OCI-LY7 (cell line): ENCODE results near the gene MPPED1. TPM values are rescaled to one million over a fixed set of nuclear protein-coding genes. Genes with fewer than 3 reads are reported as not detected.

Source experiments
- BruUV-seq: library from RNA; stranded (reverse); fragments of 400-500 nt; replicated peaks from 2 replicates; lab custom pipeline; 2021; lab: Mats Ljungman, UMichigan
- CTCF ChIA-PET: fragments of 300-600 bp; sonication (Branson Sonifier 250); formaldehyde crosslinking; loops from one replicate; lab custom pipeline; 2022; ENCODE audit warnings: antibody characterized with exemption; ENCODE audit not compliant: unreplicated experiment; lab: Charles Lee
- POLR2A ChIA-PET: fragments of 300-600 bp; sonication (Branson Sonifier 250); formaldehyde crosslinking; loops from one replicate; lab custom pipeline; 2022; ENCODE audit warnings: antibody characterized with exemption; lab: Charles Lee
- DNase-seq: peaks from one replicate; pipeline ENCODE4 v3.0.0-alpha.2; 2015; ENCODE audit warnings: low spot score
- H2AFZ ChIP-seq: fragments of 200-600 bp; sonication (generic), shearing (Covaris generic); 2 replicates; pipeline ENCODE4 v1.6.1; 2014; ENCODE audit warnings: mild to moderate bottlenecking, antibody characterized with exemption, low read length, moderate library complexity
- H3K27ac ChIP-seq: fragments of 200-600 bp; sonication (generic); 2 replicates; pipeline ENCODE4 v1.5.1; 2014; ENCODE audit warnings: mixed run types, low read depth, mild to moderate bottlenecking, moderate library complexity, low read length, inconsistent platforms; ENCODE audit not compliant: poor library complexity, severe bottlenecking
- H3K36me3 ChIP-seq: fragments of 200-600 bp; sonication (generic); 2 replicates; pipeline ENCODE4 v1.6.1; 2014; ENCODE audit warnings: mild to moderate bottlenecking, antibody characterized with exemption, low read length, moderate library complexity, mixed read lengths; ENCODE audit not compliant: insufficient read depth
- H3K4me1 ChIP-seq: fragments of 200-600 bp; sonication (generic); 2 replicates; pipeline ENCODE4 v1.5.1; 2014; ENCODE audit warnings: mild to moderate bottlenecking, low read length; ENCODE audit not compliant: insufficient read depth, poor library complexity, severe bottlenecking
- H3K4me2 ChIP-seq: fragments of 200-600 bp; sonication (generic); 2 replicates; pipeline ENCODE4 v1.6.1; 2014; ENCODE audit warnings: mild to moderate bottlenecking, low read length
- H3K4me3 ChIP-seq: fragments of 200-600 bp; sonication (generic); 2 replicates; pipeline ENCODE4 v1.5.1; 2014; ENCODE audit warnings: mild to moderate bottlenecking, low read depth, low read length; ENCODE audit not compliant: poor library complexity, severe bottlenecking
- H3K79me2 ChIP-seq: fragments of 200-600 bp; sonication (generic); 2 replicates; pipeline ENCODE4 v1.6.1; 2016; ENCODE audit warnings: low read depth, mild to moderate bottlenecking, low read length, moderate library complexity, mixed read lengths; ENCODE audit not compliant: insufficient read depth
- H3K9me2 ChIP-seq: fragments of 200-600 bp; sonication (generic); 2 replicates; pipeline ENCODE4 v1.6.1; 2016; ENCODE audit warnings: mild to moderate bottlenecking, low read length, mixed read lengths; ENCODE audit not compliant: insufficient read depth
- H3K9me3 ChIP-seq: fragments of 200-600 bp; sonication (generic); 2 replicates; pipeline ENCODE4 v1.6.1; 2014; ENCODE audit warnings: mild to moderate bottlenecking, mixed run types, low read length, mixed read lengths
- H4K20me1 ChIP-seq: fragments of 200-600 bp; sonication (generic); 2 replicates; pipeline ENCODE4 v1.6.1; 2014; ENCODE audit warnings: mild to moderate bottlenecking, antibody characterized with exemption, low read length, moderate library complexity, mixed read lengths; ENCODE audit not compliant: insufficient read depth
- CTCF ChIP-seq: fragments of 200-600 bp; sonication (generic); conservative IDR thresholded peaks from 2 replicates; pipeline ENCODE4 v1.5.1; 2014; ENCODE audit warnings: mild to moderate bottlenecking, antibody characterized with exemption, low read length, moderate library complexity, mixed read lengths
- EZH2phosphoT487 ChIP-seq: fragments of 200-600 bp; sonication (generic); IDR thresholded peaks from 2 replicates; pipeline ENCODE4 v1.6.1; 2018; ENCODE audit warnings: low read depth, borderline replicate concordance, mild to moderate bottlenecking, mixed run types, antibody characterized with exemption, low read length, moderate library complexity, mixed read lengths
- intact Hi-C: fragments of 100-400 bp; cut with micrococcal nuclease; formaldehyde crosslinking; loops from one replicate; pipeline ENCODE4 v1.10.0; 2022; ENCODE audit not compliant: unreplicated experiment
- total RNA-seq, 2 experiments: library from RNA; depleted of rRNA in 1 of 2; stranded (reverse); fragments of >200 nt in 1 of 2; shearing (Covaris generic) in 1 of 2; gene quantifications; 2 replicates each; pipeline ENCODE4 v1.2.3, GENCODE V29; 2014 to 2022

MPPED1 gene
- total RNA-seq, 2 experiments from 2014 or later = not detected

- Histone ChIP-seq H3K4me2 (no peak overlapping the region), H3K36me3 (no peaks in the 10 kb centered on the region), H3K79me2 (no peaks in the 10 kb centered on the region), H3K27ac (no peak overlapping the region), H3K9me3 (no peaks in the 10 kb centered on the region), H2AFZ (no peak overlapping the region), H3K9me2 (no peaks in the 10 kb centered on the region), H3K4me1 (no peaks in the 10 kb centered on the region), H3K4me3 (no peak overlapping the region), H4K20me1 (no peaks in the 10 kb centered on the region)
- BruUV-seq = no TSS peak
- no peak for TF ChIP-seq CTCF
- no peak for TF ChIP-seq EZH2phosphoT487
- CTCF ChIA-PET = no interaction called here
- intact Hi-C loops = no loop called here
- DNase-seq = no peak
- POLR2A ChIA-PET = no interaction called here
Measured at GRCh38 chr22:43498856-43499253, 87.0 kb downstream of the MPPED1 start.

- no TSS peak for BruUV-seq
- ChIA-PET POLR2A (no interaction called here), CTCF (no interaction called here)
- intact Hi-C loops = no loop called here
- TF ChIP-seq EZH2phosphoT487 (no peak), CTCF (no peak)
- Histone ChIP-seq H3K79me2 (no peaks in the 10 kb centered on the region), H3K4me2 (no peak overlapping the region), H3K36me3 (no peaks in the 10 kb centered on the region), H3K27ac (no peak overlapping the region), H4K20me1 (no peaks in the 10 kb centered on the region), H3K4me1 (no peaks in the 10 kb centered on the region), H3K9me3 (no peaks in the 10 kb centered on the region), H3K4me3 (no peak overlapping the region), H3K9me2 (no peaks in the 10 kb centered on the region), H2AFZ (no peak overlapping the region)
- DNase-seq = no peak
Measured at GRCh38 chr22:43500792-43501785, 89.3 kb downstream of the MPPED1 start.

- Histone ChIP-seq H3K4me1 (no peaks in the 10 kb centered on the region), H3K27ac (no peak overlapping the region), H3K4me3 (no peak overlapping the region), H3K36me3 (no peaks in the 10 kb centered on the region), H4K20me1 (no peaks in the 10 kb centered on the region), H2AFZ (no peak overlapping the region), H3K4me2 (no peak overlapping the region), H3K79me2 (no peaks in the 10 kb centered on the region), H3K9me2 (no peaks in the 10 kb centered on the region), H3K9me3 (no peaks in the 10 kb centered on the region)
- BruUV-seq = no TSS peak
- no peak for TF ChIP-seq CTCF
- TF ChIP-seq EZH2phosphoT487 = no peak
- no peak for DNase-seq
- intact Hi-C loops = no loop called here
- POLR2A ChIA-PET = no interaction called here
- CTCF ChIA-PET = no interaction called here
Measured at GRCh38 chr22:43501878-43502277, 90.1 kb downstream of the MPPED1 start.
